NB4 (cell line): ENCODE data around the gene AKR7A3.

Experiments
- MYC ChIP-seq: IDR thresholded peaks from 2 replicates; pipeline ENCODE4 v1.6.1; 2011; ENCODE audit warnings: low read depth, low read length
- POLR2A ChIP-seq: IDR thresholded peaks from 2 replicates; pipeline ENCODE4 v1.6.1; 2011; ENCODE audit warnings: mild to moderate bottlenecking; ENCODE audit not compliant: insufficient read length; ENCODE audit errors: extremely low read depth
- TF ChIP-seq, protein P1 (sequence below): IDR thresholded peaks from one replicate; pipeline ENCODE4 v1.5.1; 2012; ENCODE audit warnings: low read depth, low read length
- TF ChIP-seq, protein P2 (sequence below): IDR thresholded peaks from 2 replicates; pipeline ENCODE4 v1.6.1; 2011; ENCODE audit warnings: low read depth, low read length

DNA sequence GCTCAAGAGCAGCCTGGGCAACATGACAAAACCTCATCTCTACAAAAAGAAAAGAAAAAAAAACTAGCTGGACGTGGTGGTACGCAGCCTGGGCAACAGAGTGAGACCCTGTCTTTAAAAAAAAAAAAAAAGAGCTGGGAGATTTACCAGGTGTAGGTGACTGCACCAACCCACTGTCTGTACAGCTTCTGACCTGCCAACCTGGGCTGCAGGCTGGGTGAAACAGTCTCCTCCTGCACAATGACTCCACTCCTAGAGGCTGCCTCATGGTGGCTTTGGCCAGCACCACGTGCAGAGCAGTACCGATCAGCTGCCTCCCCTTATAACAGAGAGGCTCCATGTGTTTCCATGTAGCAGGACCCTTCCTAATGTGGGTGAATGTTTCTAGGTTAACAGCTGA lies 33.3 kb downstream of the AKR7A3 start:
- TF ChIP-seq, protein P1, sequence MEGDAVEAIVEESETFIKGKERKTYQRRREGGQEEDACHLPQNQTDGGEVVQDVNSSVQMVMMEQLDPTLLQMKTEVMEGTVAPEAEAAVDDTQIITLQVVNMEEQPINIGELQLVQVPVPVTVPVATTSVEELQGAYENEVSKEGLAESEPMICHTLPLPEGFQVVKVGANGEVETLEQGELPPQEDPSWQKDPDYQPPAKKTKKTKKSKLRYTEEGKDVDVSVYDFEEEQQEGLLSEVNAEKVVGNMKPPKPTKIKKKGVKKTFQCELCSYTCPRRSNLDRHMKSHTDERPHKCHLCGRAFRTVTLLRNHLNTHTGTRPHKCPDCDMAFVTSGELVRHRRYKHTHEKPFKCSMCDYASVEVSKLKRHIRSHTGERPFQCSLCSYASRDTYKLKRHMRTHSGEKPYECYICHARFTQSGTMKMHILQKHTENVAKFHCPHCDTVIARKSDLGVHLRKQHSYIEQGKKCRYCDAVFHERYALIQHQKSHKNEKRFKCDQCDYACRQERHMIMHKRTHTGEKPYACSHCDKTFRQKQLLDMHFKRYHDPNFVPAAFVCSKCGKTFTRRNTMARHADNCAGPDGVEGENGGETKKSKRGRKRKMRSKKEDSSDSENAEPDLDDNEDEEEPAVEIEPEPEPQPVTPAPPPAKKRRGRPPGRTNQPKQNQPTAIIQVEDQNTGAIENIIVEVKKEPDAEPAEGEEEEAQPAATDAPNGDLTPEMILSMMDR = no peak
- TF ChIP-seq, protein P2, sequence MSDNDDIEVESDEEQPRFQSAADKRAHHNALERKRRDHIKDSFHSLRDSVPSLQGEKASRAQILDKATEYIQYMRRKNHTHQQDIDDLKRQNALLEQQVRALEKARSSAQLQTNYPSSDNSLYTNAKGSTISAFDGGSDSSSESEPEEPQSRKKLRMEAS = no peak
- TF ChIP-seq POLR2A (no peak), MYC (no peak)
